ENCODE measurements around the gene SLC30A9.

The SLC30A9 gene

DNA sequence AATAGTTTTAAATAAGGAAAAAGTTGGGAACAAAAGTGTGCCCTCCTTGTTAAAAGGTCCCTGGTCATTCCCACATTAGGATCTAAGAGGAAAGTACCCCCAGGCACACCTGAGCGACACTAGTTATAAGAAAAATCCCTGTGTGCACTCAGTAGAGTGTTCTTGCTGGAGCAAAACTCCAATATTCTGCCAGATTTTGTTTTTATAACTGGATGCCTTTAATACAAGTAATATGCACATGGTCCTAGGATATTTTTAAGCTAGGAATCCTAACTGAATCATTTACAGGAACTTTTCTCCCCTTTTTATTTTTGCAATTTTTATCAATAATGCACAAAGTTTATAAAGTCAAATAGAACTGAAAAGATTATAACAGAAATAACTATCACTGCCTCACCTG is 93.5 kb downstream of the SLC30A9 start:
- TF ChIP-seq, protein P1, sequence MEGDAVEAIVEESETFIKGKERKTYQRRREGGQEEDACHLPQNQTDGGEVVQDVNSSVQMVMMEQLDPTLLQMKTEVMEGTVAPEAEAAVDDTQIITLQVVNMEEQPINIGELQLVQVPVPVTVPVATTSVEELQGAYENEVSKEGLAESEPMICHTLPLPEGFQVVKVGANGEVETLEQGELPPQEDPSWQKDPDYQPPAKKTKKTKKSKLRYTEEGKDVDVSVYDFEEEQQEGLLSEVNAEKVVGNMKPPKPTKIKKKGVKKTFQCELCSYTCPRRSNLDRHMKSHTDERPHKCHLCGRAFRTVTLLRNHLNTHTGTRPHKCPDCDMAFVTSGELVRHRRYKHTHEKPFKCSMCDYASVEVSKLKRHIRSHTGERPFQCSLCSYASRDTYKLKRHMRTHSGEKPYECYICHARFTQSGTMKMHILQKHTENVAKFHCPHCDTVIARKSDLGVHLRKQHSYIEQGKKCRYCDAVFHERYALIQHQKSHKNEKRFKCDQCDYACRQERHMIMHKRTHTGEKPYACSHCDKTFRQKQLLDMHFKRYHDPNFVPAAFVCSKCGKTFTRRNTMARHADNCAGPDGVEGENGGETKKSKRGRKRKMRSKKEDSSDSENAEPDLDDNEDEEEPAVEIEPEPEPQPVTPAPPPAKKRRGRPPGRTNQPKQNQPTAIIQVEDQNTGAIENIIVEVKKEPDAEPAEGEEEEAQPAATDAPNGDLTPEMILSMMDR (IDR thresholded peaks at IDR 0.05; ENCODE audit: extremely low read depth, missing control alignments), result no peak
- DNase-seq (ENCODE audit: low spot score), result no peak

- no peak for DNase-seq (ENCODE audit: low spot score)
- TF ChIP-seq, protein P1 (IDR thresholded peaks at IDR 0.05; ENCODE audit: extremely low read depth, missing control alignments), result no peak
These were observed 98.1 kb downstream of the SLC30A9 start for GRCh38 chr4:42088386-42088785.

DNA sequence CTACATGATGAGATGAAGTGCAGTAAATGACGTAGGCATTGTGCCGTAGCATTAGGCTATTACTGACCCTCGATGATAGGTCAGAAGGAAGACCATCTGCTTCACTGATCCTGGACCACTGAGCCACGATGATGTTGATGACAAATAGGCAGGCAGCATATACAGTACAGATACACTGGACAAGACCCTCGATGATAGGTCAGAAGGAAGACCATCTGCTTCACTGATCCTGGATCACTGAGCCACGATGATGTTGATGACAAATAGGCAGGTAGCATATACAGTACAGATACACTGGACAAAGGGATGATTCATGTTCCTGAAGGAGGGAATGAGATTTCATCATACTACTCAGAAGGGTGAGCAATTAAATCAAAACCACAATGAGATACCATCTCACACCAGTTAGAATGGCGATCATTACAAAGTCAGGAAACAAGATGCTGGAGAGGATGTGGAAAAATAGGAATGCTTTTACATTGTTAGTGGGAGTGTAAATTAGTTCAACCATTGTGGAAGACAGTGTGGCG is 111.2 kb downstream of the SLC30A9 start:
- TF ChIP-seq, protein P1 (IDR thresholded peaks at IDR 0.05; ENCODE audit: extremely low read depth, missing control alignments), result no peak
- no peak for DNase-seq (ENCODE audit: low spot score)

DNA sequence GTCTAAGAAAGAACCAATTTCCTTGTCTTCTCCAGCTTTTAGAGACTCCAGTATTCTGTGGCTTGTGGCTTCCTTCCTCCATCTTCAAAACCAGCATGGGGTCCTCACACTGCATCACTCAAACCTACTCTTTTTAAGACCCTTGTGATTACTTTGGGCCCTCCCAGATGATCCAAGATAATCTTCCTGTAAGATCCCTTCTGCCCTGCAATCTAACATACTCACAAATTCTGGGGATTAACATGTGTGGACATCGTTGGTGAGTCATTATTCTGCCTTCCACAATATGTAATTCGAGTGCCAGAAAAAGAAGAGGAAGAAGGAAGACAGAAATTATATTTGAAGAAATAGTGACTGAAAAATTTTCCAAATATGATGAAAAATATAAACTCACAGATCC is 114.2 kb downstream of the SLC30A9 start:
- DNase-seq (ENCODE audit: low spot score), result no peak
- TF ChIP-seq, protein P1 (IDR thresholded peaks at IDR 0.05; ENCODE audit: extremely low read depth, missing control alignments), result no peak

DNA sequence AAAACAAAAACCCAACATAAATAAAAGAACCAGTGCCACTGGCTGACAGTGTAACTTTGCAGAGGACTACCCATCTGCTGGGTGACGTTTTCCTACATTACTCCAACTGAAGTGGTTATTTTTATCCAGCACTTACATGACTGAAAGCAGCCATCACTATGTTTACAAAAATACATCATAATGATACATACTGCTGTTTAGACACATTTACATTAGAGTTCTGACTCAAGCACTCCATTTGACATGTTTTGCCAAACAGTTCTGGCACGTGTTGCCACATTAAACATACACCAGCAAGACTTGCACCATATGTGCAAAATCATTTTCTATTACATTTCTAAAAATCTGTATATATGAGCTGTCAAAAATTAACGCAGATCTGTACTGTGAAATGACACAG is 122.5 kb downstream of the SLC30A9 start:
- no peak for DNase-seq (ENCODE audit: low spot score)

GRCh38 chr4:42119886-42120285 is 129.6 kb downstream of the SLC30A9 start:
- TF ChIP-seq, protein P1 (IDR thresholded peaks at IDR 0.05; ENCODE audit: extremely low read depth, missing control alignments), result no peak
- no peak for DNase-seq (ENCODE audit: low spot score)

More for the DNA sequence above, 122.5 kb downstream of the SLC30A9 start:
- TF ChIP-seq, protein P1 (IDR thresholded peaks at IDR 0.05; ENCODE audit: extremely low read depth, missing control alignments), result no peak

- TF ChIP-seq, protein P1 (IDR thresholded peaks at IDR 0.05; ENCODE audit: extremely low read depth, missing control alignments), result no peak
- DNase-seq (ENCODE audit: low spot score), result no peak
These were observed 131.9 kb downstream of the SLC30A9 start for GRCh38 chr4:42122237-42122636.

Data from GM20000 (cell line).